Activated T-cell treated with anti-CD3 and anti-CD28 coated beads for 4 hours (primary cell): ENCODE measurements around the gene CHD2.

Source experiments
- DNase-seq: peaks from one replicate; pipeline ENCODE4 v3.0.0-alpha.2; 2020

CHD2 gene

GRCh38 chr15:92885224-92886041 lies 14.7 kb upstream of the CHD2 start:
- no peak for DNase-seq

DNA sequence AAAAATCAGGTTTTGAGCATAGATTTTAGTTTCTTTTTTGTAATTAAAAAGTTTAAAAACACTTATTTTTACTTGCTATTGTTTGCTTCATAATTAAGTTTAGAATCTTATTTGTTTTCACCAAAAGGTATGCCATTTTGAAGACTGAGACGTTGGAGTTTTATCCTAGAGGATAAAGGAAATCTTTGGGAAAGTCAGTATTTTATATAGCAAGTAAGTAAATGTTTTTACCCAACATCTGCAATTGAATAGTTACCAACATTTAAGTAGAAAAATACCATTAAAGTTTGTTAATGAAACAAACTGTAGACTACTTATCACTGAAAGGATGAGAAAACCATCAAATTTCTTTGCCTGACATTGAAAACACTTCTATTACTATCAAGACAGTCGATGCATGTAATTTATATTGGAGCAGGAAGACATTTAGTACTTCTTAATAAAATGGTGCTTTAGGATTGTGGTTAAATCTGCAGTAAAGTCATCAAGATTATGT lies 14.0 kb upstream of the CHD2 start:
- DNase-seq = no peak

DNA sequence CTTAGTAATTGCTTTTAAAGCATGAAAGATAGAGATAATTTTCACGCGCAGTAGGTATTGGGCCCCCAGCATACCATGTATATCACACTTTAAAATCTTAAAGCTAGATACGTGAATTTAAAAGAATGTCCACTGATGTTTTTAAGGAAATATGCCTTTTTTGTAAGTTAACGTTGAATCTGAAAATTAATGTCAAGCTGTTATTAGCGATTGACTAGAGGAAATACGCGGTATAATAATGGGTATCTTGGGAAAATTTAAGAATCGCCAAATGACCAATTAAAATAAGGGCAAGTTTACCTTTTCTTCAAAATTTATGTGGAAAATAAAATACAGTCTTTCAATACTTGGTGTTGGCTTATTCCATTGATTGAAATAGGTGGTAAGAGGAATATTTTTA lies 13.3 kb upstream of the CHD2 start:
- DNase-seq = no peak

DNA sequence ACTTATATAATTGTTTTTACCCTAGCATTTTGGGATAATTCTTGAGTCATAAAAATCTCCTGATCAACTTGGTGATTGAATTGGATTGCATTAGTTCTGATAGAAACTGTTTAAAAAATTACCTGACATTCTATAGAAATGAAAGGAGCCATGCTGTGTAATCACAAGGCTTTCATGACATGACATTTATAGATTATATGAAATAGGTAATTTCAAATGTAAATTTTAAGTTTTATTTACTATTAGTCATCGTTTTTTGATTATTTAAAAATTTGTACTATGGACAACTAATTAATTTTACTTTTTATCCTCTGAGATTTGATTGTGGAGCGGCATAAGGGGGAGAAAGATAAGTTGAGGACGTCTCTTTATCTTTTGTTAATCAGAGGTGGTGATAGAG lies 12.3 kb upstream of the CHD2 start:
- no peak for DNase-seq

GRCh38 chr15:92889390-92890107 lies 10.6 kb upstream of the CHD2 start:
- no peak for DNase-seq

DNA sequence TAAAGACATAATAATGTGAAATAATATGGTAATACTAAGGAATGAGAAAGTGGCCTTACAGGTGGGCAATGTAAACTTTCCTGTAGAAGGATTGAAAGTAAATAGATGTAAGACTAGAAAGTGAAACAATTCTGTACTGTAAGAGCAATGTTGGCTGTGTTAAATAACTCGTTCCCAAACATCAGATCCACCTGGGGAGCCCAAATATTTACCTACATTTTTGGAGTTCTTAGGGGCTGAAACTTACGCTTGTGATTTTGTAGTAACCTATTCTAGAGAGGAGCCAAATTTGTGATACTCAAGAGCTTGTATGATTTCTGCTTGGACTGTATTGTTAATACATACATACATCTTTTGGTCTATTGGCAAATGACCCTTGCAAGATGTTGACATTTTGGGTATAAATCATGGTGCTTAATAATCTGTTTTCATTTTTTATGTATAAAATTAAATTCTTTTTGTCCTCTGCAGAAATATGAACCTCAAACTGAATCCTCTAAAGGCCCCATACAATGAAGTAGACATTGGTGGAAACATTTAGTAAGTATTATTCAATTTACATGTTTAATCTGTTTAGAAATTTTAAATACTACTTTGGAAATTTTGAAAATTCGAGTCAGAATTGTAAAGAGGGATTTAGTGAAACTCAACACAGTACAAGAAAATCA lies 8.5 kb upstream of the CHD2 start:
- DNase-seq = no peak

GRCh38 chr15:92892201-92892555 lies 7.9 kb upstream of the CHD2 start:
- no peak for DNase-seq

DNA sequence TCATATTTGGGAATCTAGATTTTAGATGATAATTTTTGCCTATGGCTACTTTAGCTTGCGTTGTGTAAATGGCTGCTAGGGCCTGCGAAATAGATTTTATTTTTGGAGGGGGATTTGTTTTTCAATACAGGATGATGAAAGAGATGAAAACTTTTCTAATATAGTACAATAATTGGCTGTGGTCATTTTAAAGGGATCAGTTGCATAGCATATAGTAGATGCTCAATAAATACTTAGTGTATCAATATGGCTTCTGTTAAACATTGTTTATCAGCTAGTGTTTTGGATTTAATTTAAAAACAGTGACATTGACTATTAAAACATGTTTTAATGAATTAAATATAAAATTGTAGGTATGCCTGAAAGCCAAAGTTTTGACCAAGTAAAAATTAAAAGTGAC lies 6.9 kb upstream of the CHD2 start:
- no peak for DNase-seq

- no peak for DNase-seq
These were observed 3.6 kb upstream of the CHD2 start for GRCh38 chr15:92896561-92896960.

- no peak for DNase-seq
These were observed 2.5 kb upstream of the CHD2 start for GRCh38 chr15:92897620-92898019.

DNA sequence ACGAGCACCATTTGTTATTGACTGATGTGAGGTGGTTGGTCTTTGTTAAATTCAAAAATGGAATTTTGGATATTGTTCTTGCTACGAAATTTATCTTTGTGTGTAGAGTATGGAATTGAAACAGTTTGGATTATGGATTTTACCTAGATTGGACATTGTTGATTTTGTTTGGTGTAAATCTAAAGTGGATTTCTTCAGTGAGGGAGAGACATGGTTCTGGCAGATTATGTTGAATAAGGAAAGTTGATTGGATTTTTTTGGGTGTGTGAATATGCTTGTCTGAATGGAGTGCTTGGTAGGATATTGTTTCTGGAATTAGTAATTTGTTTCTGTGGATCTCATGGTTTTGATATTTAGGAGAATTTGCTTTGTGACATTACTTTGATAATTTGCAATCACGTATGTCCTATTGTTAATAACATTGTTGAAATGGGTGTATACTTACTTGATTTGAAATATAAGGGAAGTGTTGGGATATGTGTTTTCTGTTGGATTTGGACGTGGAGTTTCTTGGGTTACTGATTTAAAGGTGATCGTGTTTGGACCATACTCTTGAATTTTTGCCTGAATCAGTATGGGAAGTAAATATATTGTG lies 1.0 kb upstream of the CHD2 start:
- no peak for DNase-seq

DNA sequence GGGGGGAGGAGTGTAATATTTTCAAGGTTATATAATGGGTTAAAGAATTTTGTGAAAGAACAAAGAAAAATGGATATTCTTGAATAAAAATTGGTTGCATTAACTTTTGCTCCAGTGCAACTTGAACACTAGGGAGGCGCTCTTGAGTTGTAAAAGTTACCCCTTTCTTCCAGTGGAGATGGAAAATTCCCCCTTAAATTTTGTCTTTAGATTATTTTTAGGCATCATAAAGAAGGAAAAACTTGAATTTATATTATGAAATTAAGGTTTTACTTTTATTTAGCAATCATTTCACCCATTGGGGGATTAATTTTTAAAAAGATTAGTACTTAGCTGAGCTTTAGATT lies 550 bp upstream of the CHD2 start:
- no peak for DNase-seq

GRCh38 chr15:92900731-92901071 lies 577 bp downstream of the CHD2 start:
- DNase-seq = no peak

DNA sequence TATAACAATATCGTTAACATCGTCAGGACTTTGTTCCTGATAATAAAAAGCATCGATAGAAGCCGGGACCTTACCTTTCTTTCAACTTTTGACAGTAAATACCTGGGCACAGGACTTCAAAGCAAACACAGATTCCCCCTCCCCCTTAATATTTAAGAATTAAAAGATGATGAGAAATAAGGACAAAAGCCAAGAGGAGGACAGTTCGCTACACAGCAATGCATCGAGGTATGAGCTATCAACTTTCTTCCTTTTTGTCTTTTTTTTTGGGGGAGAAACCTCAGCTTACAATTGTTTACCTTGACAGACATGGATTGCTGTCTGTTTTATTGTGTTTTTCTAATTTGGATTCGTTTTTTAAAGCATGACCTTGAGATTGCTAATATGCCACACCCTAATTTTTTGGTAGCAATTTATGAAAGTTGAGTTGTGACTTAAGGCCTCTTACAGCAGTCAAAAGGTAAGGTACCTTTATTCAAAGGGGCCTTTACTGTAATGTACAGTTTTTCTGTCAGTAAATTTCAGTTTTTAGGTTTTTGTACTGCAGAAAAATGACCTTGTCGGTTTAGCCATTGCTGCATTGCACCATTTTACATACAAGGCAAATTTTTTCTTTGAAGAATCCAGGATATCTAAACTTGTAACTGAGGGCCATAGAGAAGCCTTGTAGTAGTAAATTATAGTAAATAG lies 1.1 kb downstream of the CHD2 start:
- DNase-seq = no peak

DNA sequence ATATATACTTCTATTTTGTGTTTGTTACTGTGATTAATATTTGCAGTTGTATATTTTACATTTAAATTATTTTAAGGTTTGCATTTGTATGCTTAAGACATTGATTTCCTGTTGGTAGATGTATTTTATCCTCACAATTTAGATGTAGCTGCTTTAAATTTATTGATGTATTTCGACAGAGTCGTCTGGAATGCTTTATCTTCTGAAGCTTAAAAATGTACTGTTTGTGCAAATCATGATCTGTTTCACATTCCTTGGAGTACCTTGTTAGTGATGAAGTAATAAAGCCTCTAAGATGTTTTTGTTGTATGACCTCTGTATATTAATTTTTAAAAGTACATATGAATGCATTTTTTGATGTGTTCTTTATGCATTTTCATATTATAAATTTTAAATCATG lies 1.9 kb downstream of the CHD2 start:
- DNase-seq = no peak

- DNase-seq = no peak
These were observed 2.8 kb downstream of the CHD2 start for GRCh38 chr15:92902737-92903593.

DNA sequence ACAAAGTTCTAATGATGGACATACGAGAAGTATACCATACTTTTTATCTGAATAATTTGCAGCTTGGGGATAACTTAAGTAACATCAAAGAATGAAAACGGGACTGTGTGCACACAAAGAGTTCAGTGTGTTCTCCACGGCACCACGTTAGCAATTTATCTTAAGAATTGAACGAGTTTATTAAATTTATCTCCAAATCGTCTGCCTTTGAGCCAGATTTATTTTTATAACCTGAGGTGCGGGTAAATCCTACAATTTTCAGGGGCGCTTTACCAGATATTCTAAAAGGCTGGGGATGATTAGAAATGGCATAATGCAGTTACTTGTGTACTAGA lies 3.5 kb downstream of the CHD2 start:
- DNase-seq = no peak

DNA sequence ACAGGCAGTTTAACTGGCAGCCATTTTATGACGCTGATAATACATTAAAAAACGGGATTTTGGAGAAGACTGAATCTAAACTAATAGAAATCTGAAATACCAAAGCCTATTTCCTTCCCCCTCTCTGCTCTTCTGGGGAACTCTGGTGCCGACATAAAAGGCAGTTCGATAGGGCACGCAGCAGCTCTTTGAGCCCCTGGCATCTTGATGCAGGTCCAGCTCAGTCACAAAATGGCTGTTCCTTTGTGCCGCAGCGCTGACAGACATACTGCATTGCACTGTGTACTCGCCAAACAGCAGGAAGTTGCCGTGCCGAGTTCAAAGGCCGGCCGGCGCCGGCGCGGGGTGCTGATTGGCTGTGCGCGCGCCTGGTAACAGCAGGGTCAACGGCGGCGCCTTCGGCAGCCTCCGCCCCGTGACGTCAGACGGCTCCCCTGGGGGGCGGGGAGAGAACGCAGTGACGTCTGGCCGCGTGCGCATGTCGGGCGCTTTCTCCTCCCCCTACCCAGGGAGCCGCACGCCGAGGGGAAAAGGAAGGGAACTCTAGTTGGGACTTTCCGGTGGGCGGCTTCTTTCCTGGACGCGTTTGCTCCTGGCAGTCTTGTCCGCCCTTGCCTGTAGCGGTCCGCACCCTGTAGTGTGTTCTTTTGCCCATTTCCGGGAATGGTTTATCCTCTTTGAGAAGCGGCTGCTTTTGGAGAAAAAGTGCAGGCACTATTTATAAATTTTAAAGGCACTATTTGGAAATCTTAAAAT lies 4.0 kb downstream of the CHD2 start:
- DNase-seq = peak; percentile 97

GRCh38 chr15:92904722-92905571 lies 4.8 kb downstream of the CHD2 start:
- DNase-seq = no peak

DNA sequence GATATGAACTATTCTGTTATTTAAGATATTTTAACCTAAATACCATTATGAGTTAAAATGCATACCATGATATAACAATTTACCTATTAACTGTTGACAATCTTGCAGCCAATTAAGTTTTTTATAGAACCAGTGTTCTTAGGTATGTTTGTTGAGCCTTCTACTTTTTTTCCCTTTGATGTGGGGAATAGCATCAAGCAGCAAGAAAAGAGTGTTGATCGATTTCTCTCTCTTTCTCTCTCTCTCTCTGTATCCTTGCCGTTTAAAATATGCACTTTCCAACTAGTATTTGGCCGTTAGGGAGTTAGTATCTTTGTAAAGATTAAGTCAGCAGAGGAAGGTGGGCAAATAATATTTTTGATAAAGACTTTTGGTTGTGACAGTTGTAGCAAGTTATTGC lies 5.9 kb downstream of the CHD2 start:
- no peak for DNase-seq
